ENCODE measurements around the gene CYTH1.

CYTH1 gene

DNA sequence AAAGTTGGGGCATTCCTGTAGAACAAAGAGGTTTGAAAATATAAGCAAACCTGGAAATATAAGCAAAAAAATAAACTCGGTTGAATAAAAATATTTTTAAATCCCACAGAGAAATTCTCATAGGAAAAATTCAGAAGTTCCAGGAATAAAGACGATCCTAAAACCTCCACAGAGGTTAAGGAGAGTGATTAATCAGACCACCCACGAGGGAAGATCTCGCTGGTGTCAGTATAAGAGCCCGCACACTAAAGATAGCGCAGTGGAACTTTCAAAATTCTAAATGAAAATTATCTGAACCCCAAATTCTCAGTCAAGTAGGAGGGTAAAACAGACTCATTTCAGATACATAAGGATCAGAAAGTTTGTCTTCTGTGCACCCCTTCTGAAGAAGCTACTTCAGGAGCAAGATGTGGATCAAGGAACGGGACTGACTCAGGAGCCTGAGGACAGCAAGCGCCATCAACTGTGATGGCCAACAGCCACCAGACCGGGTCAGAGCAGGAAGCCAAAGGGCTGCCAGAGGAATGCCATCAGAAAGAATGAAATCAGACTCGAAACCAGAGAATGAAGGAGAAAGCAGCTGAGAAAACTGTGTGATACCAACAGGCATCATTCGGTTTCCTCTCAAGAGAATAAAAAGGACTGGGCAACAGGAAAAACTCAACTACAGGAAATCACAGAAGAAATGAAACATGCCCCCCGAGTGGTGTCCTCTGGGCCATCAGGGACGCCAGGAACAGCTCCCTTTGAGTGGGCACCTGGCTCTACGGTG lies 66.9 kb downstream of the CYTH1 start:
- TF ChIP-seq FOXM1 (IDR thresholded peaks at IDR 0.05; ENCODE audit: borderline replicate concordance, low read depth) (no peak), NFIC (IDR thresholded peaks at IDR 0.05) (no peak), ZBTB7A (IDR thresholded peaks at IDR 0.05; ENCODE audit: low read depth) (no peak), TEAD4 (IDR thresholded peaks at IDR 0.05) (no peak), CREB1 (IDR thresholded peaks at IDR 0.05; ENCODE audit: low read depth) (no peak), TCF12 (IDR thresholded peaks at IDR 0.05; ENCODE audit: low read depth) (no peak), EGR1 (IDR thresholded peaks at IDR 0.05) (no peak), CEBPB (IDR thresholded peaks at IDR 0.05) (no peak), YY1 (IDR thresholded peaks at IDR 0.05; ENCODE audit: low read depth) (no peak)
- TF ChIP-seq, protein P1, sequence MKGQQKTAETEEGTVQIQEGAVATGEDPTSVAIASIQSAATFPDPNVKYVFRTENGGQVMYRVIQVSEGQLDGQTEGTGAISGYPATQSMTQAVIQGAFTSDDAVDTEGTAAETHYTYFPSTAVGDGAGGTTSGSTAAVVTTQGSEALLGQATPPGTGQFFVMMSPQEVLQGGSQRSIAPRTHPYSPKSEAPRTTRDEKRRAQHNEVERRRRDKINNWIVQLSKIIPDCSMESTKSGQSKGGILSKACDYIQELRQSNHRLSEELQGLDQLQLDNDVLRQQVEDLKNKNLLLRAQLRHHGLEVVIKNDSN (IDR thresholded peaks at IDR 0.05) = no peak
- TF ChIP-seq, protein P2, sequence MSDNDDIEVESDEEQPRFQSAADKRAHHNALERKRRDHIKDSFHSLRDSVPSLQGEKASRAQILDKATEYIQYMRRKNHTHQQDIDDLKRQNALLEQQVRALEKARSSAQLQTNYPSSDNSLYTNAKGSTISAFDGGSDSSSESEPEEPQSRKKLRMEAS (IDR thresholded peaks at IDR 0.05) = no peak

DNA sequence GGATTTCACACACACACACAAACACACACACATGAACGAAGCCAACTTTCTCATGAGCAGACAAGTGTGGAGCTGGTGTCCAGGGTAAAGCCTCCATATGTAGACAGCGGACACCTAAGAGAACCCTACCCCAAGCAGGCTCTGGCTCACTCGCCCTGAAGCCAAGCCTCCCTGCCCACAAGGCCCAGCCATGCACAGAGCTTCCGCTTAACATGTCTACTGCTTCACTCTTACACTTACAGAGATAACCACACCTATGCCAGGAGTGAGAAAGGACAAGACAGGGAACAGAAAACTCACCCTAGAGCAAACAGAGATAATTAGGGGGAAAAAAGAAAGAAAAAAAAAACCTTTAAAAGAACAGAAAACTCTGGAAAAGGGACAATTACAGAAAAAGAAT lies 67.5 kb downstream of the CYTH1 start:
- TF ChIP-seq TEAD4 (IDR thresholded peaks at IDR 0.05) (no peak), RAD21 (IDR thresholded peaks at IDR 0.05; ENCODE audit: low read depth) (no peak), NFIC (IDR thresholded peaks at IDR 0.05) (no peak), EGR1 (IDR thresholded peaks at IDR 0.05) (no peak), TCF12 (IDR thresholded peaks at IDR 0.05; ENCODE audit: low read depth) (no peak), CEBPB (IDR thresholded peaks at IDR 0.05) (no peak), CREB1 (IDR thresholded peaks at IDR 0.05; ENCODE audit: low read depth) (no peak)
- TF ChIP-seq, protein P2 (IDR thresholded peaks at IDR 0.05) = no peak

- TF ChIP-seq EGR1 (IDR thresholded peaks at IDR 0.05) = no peak
- TF ChIP-seq CREB1 (IDR thresholded peaks at IDR 0.05; ENCODE audit: low read depth) = no peak
- TF ChIP-seq, protein P1 (IDR thresholded peaks at IDR 0.05) = no peak
- no peak for TF ChIP-seq ZBTB7A (IDR thresholded peaks at IDR 0.05; ENCODE audit: low read depth)
- TF ChIP-seq RAD21 (IDR thresholded peaks at IDR 0.05; ENCODE audit: low read depth) = no peak
- TF ChIP-seq TCF12 (IDR thresholded peaks at IDR 0.05; ENCODE audit: low read depth) = no peak
- TF ChIP-seq REST (IDR thresholded peaks at IDR 0.05; ENCODE audit: low read depth) = no peak
- no peak for TF ChIP-seq YY1 (IDR thresholded peaks at IDR 0.05; ENCODE audit: low read depth)
- TF ChIP-seq FOXM1 (IDR thresholded peaks at IDR 0.05; ENCODE audit: borderline replicate concordance, low read depth) = no peak
- no peak for TF ChIP-seq TAF1 (IDR thresholded peaks at IDR 0.05; ENCODE audit: low read depth)
- TF ChIP-seq EP300 (IDR thresholded peaks at IDR 0.05; ENCODE audit: borderline replicate concordance) = no peak
- TF ChIP-seq, protein P2 (IDR thresholded peaks at IDR 0.05) = no peak
- TF ChIP-seq NFIC (IDR thresholded peaks at IDR 0.05) = no peak
- no peak for TF ChIP-seq CEBPB (IDR thresholded peaks at IDR 0.05)
These were observed 70.0 kb downstream of the CYTH1 start for GRCh38 chr17:78712043-78712442.

- no peak for TF ChIP-seq RAD21 (IDR thresholded peaks at IDR 0.05; ENCODE audit: low read depth)
- TF ChIP-seq TAF1 (IDR thresholded peaks at IDR 0.05; ENCODE audit: low read depth) = no peak
- TF ChIP-seq EP300 (IDR thresholded peaks at IDR 0.05; ENCODE audit: borderline replicate concordance) = no peak
- no peak for TF ChIP-seq TCF12 (IDR thresholded peaks at IDR 0.05; ENCODE audit: low read depth)
These were observed 71.5 kb downstream of the CYTH1 start for GRCh38 chr17:78710607-78711006.

- TF ChIP-seq, protein P1 (IDR thresholded peaks at IDR 0.05) = no peak
- TF ChIP-seq FOXM1 (IDR thresholded peaks at IDR 0.05; ENCODE audit: borderline replicate concordance, low read depth) (no peak), NFIC (IDR thresholded peaks at IDR 0.05) (no peak), TCF12 (IDR thresholded peaks at IDR 0.05; ENCODE audit: low read depth) (no peak), REST (IDR thresholded peaks at IDR 0.05; ENCODE audit: low read depth) (no peak), EGR1 (IDR thresholded peaks at IDR 0.05) (no peak), YY1 (IDR thresholded peaks at IDR 0.05; ENCODE audit: low read depth) (no peak)
These were observed 72.3 kb downstream of the CYTH1 start for GRCh38 chr17:78709751-78710181.

Data from Ishikawa (cell line).